Activated T-cell treated with anti-CD3 and anti-CD28 coated beads, Interleukin-2, amount 50 U/mL, for 4 hours (primary cell): Measurements from ENCODE around the gene LRP8. TPM values are rescaled to one million over a fixed set of nuclear protein-coding genes. Genes with fewer than 3 reads are reported as not detected.
A peak's percentile ranks its signal among the peaks of the same experiment; 100 is the strongest.

ENCODE experiments used
- ATAC-seq, 2 donors: fragments of 200-7000 bp; cut with Tn5 transposase; one replicate each; pipeline ENCODE4 v1.10.0; 2021
- DNase-seq: peaks from one replicate; pipeline ENCODE4 v3.0.0-alpha.2; 2020
- H3K27me3 Mint-ChIP-seq: one replicate; pipeline ENCODE4 v1.8.0; 2021; ENCODE audit warnings: low read depth, mixed read lengths
- H3K36me3 Mint-ChIP-seq: one replicate; pipeline ENCODE4 v1.8.0; 2022; ENCODE audit warnings: mixed read lengths; ENCODE audit not compliant: insufficient read depth
- H3K4me1 Mint-ChIP-seq: one replicate; pipeline ENCODE4 v1.8.0; 2021; ENCODE audit warnings: low read depth, mixed read lengths
- H3K4me3 Mint-ChIP-seq: one replicate; pipeline ENCODE4 v1.8.0; 2021; ENCODE audit warnings: mild to moderate bottlenecking, moderate library complexity, mixed read lengths
- H3K9me3 Mint-ChIP-seq: one replicate; pipeline ENCODE4 v1.8.0; 2021; ENCODE audit warnings: mixed read lengths
- total RNA-seq, 3 donors: library from RNA; stranded (reverse); gene quantifications; one replicate each; pipeline ENCODE4 v1.2.1, GENCODE V29; 2021

Gene LRP8
- total RNA-seq, 3 donors from 2014 or later, result 53.1 to 58.0 (median 54.6) TPM

DNA sequence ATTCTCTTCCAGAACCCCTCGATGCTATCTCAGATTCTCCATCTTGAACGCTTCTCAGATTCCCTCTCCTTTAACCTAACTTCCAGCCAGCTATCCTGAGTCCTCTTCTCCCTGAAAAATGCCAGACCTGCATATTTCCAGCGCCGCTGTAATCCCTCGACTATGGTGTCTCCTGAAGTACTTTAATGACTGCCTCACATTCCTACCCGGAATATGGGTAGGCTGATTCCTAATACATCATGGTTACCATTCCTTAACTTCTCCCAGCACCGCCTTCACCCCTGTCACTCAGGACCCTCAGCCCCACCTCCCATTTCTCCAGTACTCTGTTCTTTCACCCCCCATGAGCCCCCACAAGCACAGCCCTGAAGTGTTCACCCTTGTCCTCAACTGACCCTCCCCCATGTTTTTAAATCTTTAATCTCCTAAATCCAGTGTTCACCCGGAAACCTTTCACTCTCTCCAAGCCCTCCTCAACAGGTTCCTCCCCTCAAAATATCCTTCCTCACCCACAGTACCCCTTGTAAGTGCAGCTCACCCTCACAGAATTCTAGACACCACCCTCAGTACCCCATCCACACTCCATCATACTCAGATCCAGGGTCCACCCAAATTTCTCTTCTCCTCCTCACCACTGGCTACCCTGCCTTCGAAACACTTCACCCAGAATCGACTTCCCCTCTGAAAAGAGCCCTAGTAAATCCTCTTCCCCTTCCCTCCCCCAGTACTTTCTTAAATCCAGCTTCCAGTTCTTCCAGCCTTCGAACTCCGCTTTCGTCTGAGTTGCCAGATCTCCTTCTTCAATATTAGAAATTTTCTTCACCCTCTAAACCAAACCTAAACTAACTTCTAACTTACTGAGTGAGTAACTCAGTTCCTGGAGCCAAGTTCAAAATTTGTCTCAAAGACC, 130.3 kb downstream of the LRP8 start:
- no peak for ATAC-seq
- Mint-ChIP-seq H3K36me3 (peaks cover 12% of the 10 kb centered on the region), H3K4me1 (peaks cover 24% of the 10 kb centered on the region)

DNA sequence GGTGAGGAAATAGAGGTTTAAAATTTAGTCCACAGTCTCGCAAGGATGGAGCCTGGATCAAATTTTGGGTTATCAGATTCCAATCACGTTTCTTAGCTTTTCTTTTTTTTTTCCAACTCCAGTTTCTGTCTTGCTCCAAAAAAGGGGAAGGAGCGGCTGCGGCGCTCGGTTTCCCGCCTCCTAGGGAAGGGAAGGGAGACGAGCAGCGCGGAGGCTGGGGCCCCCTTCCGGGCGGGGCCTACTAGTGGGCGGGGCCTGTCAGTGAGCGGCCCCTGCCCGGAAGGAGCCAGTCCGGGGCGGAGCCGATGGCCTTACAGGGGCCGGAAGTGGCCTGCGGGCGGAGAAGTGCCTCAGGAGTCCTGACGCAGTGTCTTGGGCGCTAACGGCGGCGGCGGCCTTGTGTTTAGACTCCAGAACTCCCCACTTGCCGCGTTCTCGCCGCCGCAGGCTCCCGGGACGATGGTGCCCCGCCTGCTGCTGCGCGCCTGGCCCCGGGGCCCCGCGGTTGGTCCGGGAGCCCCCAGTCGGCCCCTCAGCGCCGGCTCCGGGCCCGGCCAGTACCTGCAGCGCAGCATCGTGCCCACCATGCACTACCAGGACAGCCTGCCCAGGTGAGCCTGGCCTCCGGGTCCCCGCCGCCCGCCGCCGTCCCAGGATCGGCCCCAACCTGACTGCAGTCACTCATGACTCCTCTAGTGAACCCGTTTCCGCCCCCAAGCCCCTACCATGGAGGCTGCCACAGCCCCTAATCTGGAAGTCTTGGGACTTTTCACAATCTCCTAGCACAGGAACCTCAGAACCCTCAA, 131.2 kb downstream of the LRP8 start, which contains the start of gene CPT2:
Gene CPT2 (plus strand): TSS at position 340 of the 806 bp plus-strand sequence. CDS start 120 bp downstream, at position 460.
- DNase-seq (peak; percentile 84), ATAC-seq (peak; percentile 99 to 100)
- no peaks in the 10 kb centered on the region for H3K9me3 Mint-ChIP-seq
- peaks cover 24% of the 10 kb centered on the region for H3K4me1 Mint-ChIP-seq
- no peaks in the 10 kb centered on the region for H3K27me3 Mint-ChIP-seq
- H3K36me3 Mint-ChIP-seq, result peaks cover 7% of the 10 kb centered on the region
- H3K4me3 Mint-ChIP-seq, result peak within 1 kb of the TSS; percentile 95

More for the DNA sequence above, 130.3 kb downstream of the LRP8 start:
- Mint-ChIP-seq H3K9me3 (no peaks in the 10 kb centered on the region), H3K27me3 (no peaks in the 10 kb centered on the region), H3K4me3 (peak overlapping the region; percentile 95)
- no peak for DNase-seq

DNA sequence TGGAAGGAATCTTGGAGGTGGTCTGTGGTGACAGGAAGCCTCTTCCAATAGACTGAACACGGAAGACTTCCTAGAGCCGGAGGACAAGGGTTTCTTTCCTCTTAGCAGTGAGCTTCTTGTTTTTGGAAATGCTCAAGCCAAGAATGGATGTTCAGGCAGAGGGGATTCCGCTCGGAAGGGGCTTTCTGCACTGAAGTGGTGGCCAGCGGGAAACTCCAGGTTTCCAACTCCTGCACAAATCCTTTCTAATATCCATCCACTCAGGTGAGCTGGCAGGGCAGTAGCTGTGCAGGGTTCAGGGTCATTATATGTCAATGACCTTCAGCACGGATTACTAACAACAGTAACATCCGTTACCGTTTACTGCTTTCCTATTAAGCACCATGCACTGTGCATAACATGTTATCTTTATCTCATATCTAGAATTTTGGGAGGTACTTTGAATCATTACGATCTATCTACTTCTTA, 131.8 kb downstream of the LRP8 start:
- Mint-ChIP-seq H3K4me3 (peak overlapping the region; percentile 95), H3K4me1 (peaks cover 24% of the 10 kb centered on the region), H3K27me3 (no peaks in the 10 kb centered on the region), H3K9me3 (no peaks in the 10 kb centered on the region), H3K36me3 (peaks cover 7% of the 10 kb centered on the region)
- DNase-seq (no peak), ATAC-seq (peak in 1 of 2 donors; percentile 5)

DNA sequence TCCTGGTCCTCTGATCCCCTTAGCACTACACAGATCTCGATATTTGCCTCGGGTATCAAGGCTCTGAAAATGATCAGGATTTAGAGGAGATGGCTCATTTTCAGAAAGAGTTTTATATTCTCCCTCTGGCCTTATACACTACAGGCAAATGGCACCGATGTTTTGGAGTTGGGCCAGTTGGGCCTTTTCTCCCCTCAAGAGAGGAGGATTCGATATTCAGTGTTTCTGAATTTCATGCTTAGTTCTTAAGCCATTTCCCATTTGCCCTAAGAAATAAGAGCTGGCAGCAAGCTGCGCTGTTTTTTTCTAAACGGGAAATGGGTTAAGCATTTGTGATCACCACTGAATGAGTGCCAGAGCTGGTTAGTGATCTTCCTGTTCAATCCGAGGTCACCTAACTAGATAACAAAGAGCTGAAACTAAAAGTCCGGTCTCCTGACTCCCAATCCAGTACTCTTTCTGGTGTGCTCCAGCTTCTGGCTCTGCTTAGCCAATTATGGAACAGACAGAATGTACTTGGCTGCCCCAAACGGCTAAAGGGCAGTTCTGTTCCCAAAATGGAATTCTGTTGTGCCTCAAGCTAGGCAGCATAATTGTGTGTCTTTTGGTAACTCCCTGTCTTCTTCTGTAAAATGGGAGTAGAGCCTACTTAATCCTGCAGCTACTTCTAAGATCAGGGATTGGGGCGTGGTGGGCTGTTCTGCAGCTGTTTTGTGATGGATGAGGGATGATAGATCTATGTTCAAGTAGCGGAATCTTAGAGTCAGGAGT, 132.4 kb downstream of the LRP8 start:
- no peak for DNase-seq
- H3K4me3 Mint-ChIP-seq, result peak overlapping the region; percentile 52
- no peaks in the 10 kb centered on the region for H3K9me3 Mint-ChIP-seq
- ATAC-seq, result no peak
- H3K36me3 Mint-ChIP-seq, result peaks cover 3% of the 10 kb centered on the region
- no peaks in the 10 kb centered on the region for H3K27me3 Mint-ChIP-seq
- H3K4me1 Mint-ChIP-seq, result peaks cover 24% of the 10 kb centered on the region

Other genes with a start within 250 kb of the LRP8 start
- gene SLC1A7, start 185.4 kb downstream of the LRP8 start, total RNA-seq, result not detected
- gene CPT2, start 131.2 kb downstream of the LRP8 start, total RNA-seq, result 10 to 100 TPM in 2 of 3 donors, 1 to 10 TPM in 1; 7.5 to 15.4 (median 15.1) TPM
- 10 to 100 TPM; 42.8 to 47.2 (median 46.2) TPM for gene CZIB, start 107.4 kb downstream of the LRP8 start, total RNA-seq
- gene MAGOH, start 89.6 kb downstream of the LRP8 start, total RNA-seq, result 100 to 1,000 TPM; 147 to 157 (median 157) TPM
- gene DMRTB1, start 131.3 kb upstream of the LRP8 start, total RNA-seq, result not detected